Neural progenitor cell (in vitro differentiated cells): ENCODE measurements around the gene BGLAP.

Experiments used
- CTCF ChIP-seq: fragments of 200-600 bp; sonication (generic); IDR thresholded peaks from 2 replicates; pipeline ENCODE4 v1.5.1; 2017; ENCODE audit warnings: antibody characterized with exemption, mild to moderate bottlenecking
- EZH2 ChIP-seq: fragments of 200-600 bp; sonication (generic); IDR thresholded peaks from 2 replicates; pipeline ENCODE4 v1.6.1; 2017; ENCODE audit warnings: antibody characterized with exemption, mild to moderate bottlenecking, moderate library complexity

- TF ChIP-seq CTCF (no peak), EZH2 (no peak)
Observed at GRCh38 chr1:156276532-156276931, 34.5 kb downstream of the BGLAP start.
